ENCODE results near the gene LRIG1.

DNA sequence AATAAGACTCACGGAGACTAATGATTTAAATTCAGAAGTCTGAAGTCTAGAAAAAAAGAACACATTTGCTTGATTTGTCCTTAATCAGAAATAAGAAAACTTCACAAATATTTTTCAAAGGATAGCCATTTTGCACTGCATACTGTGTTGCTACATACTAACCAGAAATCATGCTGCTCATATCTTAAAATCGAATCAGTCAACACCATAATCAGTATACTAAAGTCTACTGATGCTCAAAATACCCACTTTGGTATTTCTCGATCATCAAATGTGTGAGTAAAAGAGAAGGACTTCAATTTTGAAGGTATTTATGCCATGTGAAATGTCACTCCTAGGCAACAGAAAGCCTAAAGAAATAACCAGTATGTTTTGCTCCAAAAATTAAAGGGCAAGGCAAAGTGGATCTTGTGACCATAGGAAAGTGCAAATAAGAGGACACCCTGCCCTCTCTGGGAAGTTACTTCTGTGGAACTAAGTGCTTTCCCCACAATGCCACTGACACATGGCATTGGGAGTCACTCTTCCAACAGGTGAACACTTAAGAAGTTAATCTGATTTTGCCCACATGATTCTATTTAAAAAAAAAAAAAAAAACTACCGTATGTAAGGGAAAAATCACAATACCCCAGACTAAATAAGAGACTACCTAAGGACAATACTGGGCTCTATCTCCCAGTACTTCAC, 2.7 kb downstream of the LRIG1 start:
- TF ChIP-seq, protein P1, sequence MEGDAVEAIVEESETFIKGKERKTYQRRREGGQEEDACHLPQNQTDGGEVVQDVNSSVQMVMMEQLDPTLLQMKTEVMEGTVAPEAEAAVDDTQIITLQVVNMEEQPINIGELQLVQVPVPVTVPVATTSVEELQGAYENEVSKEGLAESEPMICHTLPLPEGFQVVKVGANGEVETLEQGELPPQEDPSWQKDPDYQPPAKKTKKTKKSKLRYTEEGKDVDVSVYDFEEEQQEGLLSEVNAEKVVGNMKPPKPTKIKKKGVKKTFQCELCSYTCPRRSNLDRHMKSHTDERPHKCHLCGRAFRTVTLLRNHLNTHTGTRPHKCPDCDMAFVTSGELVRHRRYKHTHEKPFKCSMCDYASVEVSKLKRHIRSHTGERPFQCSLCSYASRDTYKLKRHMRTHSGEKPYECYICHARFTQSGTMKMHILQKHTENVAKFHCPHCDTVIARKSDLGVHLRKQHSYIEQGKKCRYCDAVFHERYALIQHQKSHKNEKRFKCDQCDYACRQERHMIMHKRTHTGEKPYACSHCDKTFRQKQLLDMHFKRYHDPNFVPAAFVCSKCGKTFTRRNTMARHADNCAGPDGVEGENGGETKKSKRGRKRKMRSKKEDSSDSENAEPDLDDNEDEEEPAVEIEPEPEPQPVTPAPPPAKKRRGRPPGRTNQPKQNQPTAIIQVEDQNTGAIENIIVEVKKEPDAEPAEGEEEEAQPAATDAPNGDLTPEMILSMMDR (IDR thresholded peaks at IDR 0.05 in 2 of 3, conservative IDR thresholded peaks at IDR 0.05 in 1 of 3; ENCODE audit: control insufficient read depth in 2 of 3, extremely low read depth in 1 of 3, insufficient read depth in 1 of 3, low read depth in 3 of 3, low read length in 3 of 3) = no peak
- TF ChIP-seq NFYB (IDR thresholded peaks at IDR 0.05; ENCODE audit: insufficient read depth, low read depth, low read length) (no peak), SIN3A (IDR thresholded peaks at IDR 0.05; ENCODE audit: low read depth, low read length) (no peak), EZH2 (IDR thresholded peaks at IDR 0.05; ENCODE audit: borderline replicate concordance, control insufficient read depth, low read depth, low read length) (no peak), ELK1 (IDR thresholded peaks at IDR 0.05; ENCODE audit: low read depth, low read length) (no peak), NBN (IDR thresholded peaks at IDR 0.05) (no peak), POLR2A (IDR thresholded peaks at IDR 0.05; ENCODE audit: low read depth, low read length) (no peak), FOXM1 (IDR thresholded peaks at IDR 0.05; ENCODE audit: low read depth, low read length) (no peak)
- TF ChIP-seq, protein P2, sequence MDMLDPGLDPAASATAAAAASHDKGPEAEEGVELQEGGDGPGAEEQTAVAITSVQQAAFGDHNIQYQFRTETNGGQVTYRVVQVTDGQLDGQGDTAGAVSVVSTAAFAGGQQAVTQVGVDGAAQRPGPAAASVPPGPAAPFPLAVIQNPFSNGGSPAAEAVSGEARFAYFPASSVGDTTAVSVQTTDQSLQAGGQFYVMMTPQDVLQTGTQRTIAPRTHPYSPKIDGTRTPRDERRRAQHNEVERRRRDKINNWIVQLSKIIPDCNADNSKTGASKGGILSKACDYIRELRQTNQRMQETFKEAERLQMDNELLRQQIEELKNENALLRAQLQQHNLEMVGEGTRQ (IDR thresholded peaks at IDR 0.05; ENCODE audit: borderline replicate concordance, low read depth, low read length) = no peak
